Esophagus (tissue), 2 donors: ENCODE measurements around the gene C2orf15. TPM values are rescaled to one million over a fixed set of nuclear protein-coding genes. Genes with fewer than 3 reads are reported as not detected.
"Not testable (repeated sequence)": the region's sequence is repeated elsewhere in the genome, so short reads cannot be mapped to it uniquely, and the experiment has no call there.

ENCODE experiments used
- H3K27ac ChIP-seq, 2 donors: one replicate each; pipeline ENCODE4 v1.5.1; 2013; ENCODE audit warnings: low read depth in 2 of 2, mild to moderate bottlenecking in 2 of 2, inconsistent platforms in 1 of 2, low read length in 1 of 2, moderate library complexity in 1 of 2
- H3K27me3 ChIP-seq, 2 donors: one replicate each; pipeline ENCODE4 v1.6.1; 2013; ENCODE audit warnings: low read length in 2 of 2, control low read depth in 1 of 2, mild to moderate bottlenecking in 1 of 2; ENCODE audit not compliant: insufficient read depth in 2 of 2, control insufficient read depth in 1 of 2
- H3K36me3 ChIP-seq, 2 donors: one replicate each; pipeline ENCODE4 v1.6.1; 2013; ENCODE audit warnings: low read length in 1 of 2; ENCODE audit not compliant: control insufficient read depth in 2 of 2, insufficient read depth in 2 of 2
- H3K4me1 ChIP-seq, 2 donors: one replicate each; pipeline ENCODE4 v1.6.1; 2013; ENCODE audit warnings: low read length in 1 of 2; ENCODE audit not compliant: control insufficient read depth in 2 of 2, insufficient read depth in 2 of 2
- H3K4me3 ChIP-seq, 2 donors: one replicate each; pipeline ENCODE4 v1.5.1; 2013; ENCODE audit warnings: low read length in 2 of 2, mild to moderate bottlenecking in 2 of 2, low read depth in 1 of 2, moderate library complexity in 1 of 2
- H3K9me3 ChIP-seq, 2 donors: one replicate each; pipeline ENCODE4 v1.6.1; 2013; ENCODE audit warnings: mild to moderate bottlenecking in 2 of 2, low read depth in 1 of 2, low read length in 1 of 2, moderate library complexity in 1 of 2; ENCODE audit not compliant: control insufficient read depth in 2 of 2, insufficient read depth in 1 of 2
- WGBS, 2 donors: extraction: QIAGEN DNeasy Blood & Tissue Kit; methylation state at CpG; one replicate each; pipeline ENCODE4 v1.1.7; 2013; 5-methylcytosine and 5-hydroxymethylcytosine counted together
- polyA plus RNA-seq, 2 donors: library from polyadenylated mRNA; stranded (reverse); fragments of 200-250 nt; gene quantifications; one replicate each; pipeline ENCODE4 v1.2.3, GENCODE V29; 2013
- donor health status: healthy with polysubstance abuse.
- donor health status: Bipolar disorder and iron deficiency.

The C2orf15 gene
- polyA plus RNA-seq, 2 donors = 0.63 to 1.1 TPM

- Histone ChIP-seq H3K27me3 (no peaks in the 10 kb centered on the region), H3K27ac (no peak overlapping the region), H3K9me3 (no peaks in the 10 kb centered on the region), H3K36me3 (peaks cover 0 to 2% of the 10 kb centered on the region in 2 donors), H3K4me1 (no peaks in the 10 kb centered on the region), H3K4me3 (no peak overlapping the region)
Measured at GRCh38 chr2:99187011-99187410, 45.5 kb downstream of the C2orf15 start.

- WGBS, 2 donors = 96% methylated on average over 3 of the region's 3 CpGs
- Histone ChIP-seq H3K27ac (no peak overlapping the region), H3K4me1 (no peaks in the 10 kb centered on the region), H3K9me3 (no peaks in the 10 kb centered on the region), H3K36me3 (peaks cover 0 to 2% of the 10 kb centered on the region in 2 donors), H3K4me3 (no peak overlapping the region), H3K27me3 (no peaks in the 10 kb centered on the region)
Measured at GRCh38 chr2:99188357-99188756, 46.9 kb downstream of the C2orf15 start.

DNA sequence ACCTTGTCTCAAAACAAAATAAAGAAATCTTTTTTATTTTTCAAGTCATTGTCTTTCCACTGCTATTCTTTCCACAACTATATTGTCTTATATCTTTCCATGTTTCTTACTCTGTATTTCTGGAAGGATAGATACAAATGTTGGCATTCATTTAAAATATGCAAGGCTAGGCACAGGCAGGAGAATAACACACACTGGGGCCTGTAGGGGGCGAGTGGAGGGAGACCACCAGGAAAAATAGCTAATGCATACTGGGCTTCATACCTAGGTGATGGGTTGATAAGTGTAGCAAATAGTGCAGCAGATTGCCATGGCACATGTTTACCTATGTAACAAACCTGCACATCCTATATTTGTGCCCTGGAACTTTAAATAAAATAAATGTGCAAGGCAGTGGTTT, 49.0 kb downstream of the C2orf15 start:
- H3K36me3 ChIP-seq = peaks cover 0 to 2% of the 10 kb centered on the region in 2 donors
- 79 to 97% methylated on average over 1 of the region's 1 CpG for WGBS, 2 donors
- H3K4me1 ChIP-seq = no peaks in the 10 kb centered on the region
- H3K4me3 ChIP-seq = no peak overlapping the region
- H3K27me3 ChIP-seq = no peaks in the 10 kb centered on the region
- no peak overlapping the region for H3K27ac ChIP-seq
- H3K9me3 ChIP-seq = no peaks in the 10 kb centered on the region

- WGBS, 2 donors = 96 to 99% methylated on average over 4 of the region's 4 CpGs
- H3K9me3 ChIP-seq, H3K36me3 ChIP-seq, H3K27ac ChIP-seq, H3K27me3 ChIP-seq, H3K4me3 ChIP-seq, H3K4me1 ChIP-seq: not testable (repeated sequence)
Measured at GRCh38 chr2:99192364-99192763, 50.9 kb downstream of the C2orf15 start.

DNA sequence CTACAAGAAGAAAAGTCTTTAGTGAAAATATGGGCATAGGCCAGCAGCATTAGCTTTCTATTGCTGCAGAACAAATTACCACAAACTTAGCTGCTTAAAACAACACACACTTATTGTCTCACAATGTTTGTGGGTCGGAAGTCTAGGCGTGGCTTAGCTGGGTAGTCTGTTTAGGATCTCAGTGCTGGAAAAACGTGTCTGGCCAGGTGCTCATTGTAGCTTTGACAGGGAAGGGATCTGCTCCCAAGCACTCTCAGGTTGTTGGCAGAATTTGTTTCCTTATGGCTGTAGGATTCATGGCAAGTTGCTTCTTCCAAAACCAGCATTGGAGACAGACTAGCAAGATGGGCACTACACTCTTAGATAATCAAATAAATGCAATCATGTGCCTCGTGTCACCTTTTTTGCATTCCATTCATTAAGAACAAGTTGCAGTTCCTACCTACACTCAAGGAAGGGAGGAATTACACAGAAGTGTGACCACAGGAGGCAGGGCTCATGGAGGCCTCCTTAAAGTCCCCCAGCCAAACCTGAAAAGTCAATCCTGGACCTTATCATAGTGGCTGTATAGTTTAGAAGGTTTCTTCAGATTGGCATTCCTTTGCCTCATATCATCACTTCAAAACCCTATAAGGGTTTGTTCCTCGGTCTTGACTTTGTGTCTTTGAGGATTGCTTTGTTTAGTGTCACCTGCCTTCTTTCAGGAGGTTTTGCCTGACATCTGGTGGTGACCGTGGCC, 56.8 kb downstream of the C2orf15 start:
- Histone ChIP-seq H3K4me1 (no peaks in the 10 kb centered on the region), H3K36me3 (peaks cover 0 to 4% of the 10 kb centered on the region in 2 donors), H3K27me3 (no peaks in the 10 kb centered on the region), H3K9me3 (no peaks in the 10 kb centered on the region), H3K27ac (peak overlapping the region; percentile 66 to 80), H3K4me3 (no peak overlapping the region)
- WGBS, 2 donors = 68 to 74% methylated on average over 6 of the region's 6 CpGs

GRCh38 chr2:99200076-99200800, 58.7 kb downstream of the C2orf15 start:
- Histone ChIP-seq H3K27ac (no peak overlapping the region), H3K36me3 (peaks cover 0 to 4% of the 10 kb centered on the region in 2 donors), H3K9me3 (no peaks in the 10 kb centered on the region), H3K27me3 (no peaks in the 10 kb centered on the region), H3K4me3 (no peak overlapping the region), H3K4me1 (no peaks in the 10 kb centered on the region)
- WGBS, 2 donors = 84 to 87% methylated on average over 7 of the region's 7 CpGs

Other genes with a start within 250 kb of the C2orf15 start
- 10 to 100 TPM in 1 of 2 donors, 1 to 10 TPM in 1; 9.1 to 15.8 TPM for gene CRACDL, start 205.5 kb upstream of the C2orf15 start, polyA plus RNA-seq
- gene TSGA10, start 13.2 kb downstream of the C2orf15 start, polyA plus RNA-seq = 1 to 10 TPM; 1.7 to 3.2 TPM
- gene LIPT1, start 13.3 kb downstream of the C2orf15 start, polyA plus RNA-seq = 1 to 10 TPM; 4.6 to 7.0 TPM
- 10 to 100 TPM; 25.0 to 40.0 TPM for gene MITD1, start 39.4 kb downstream of the C2orf15 start, polyA plus RNA-seq
- 10 to 100 TPM; 20.4 to 21.8 TPM for gene MRPL30, start 39.5 kb downstream of the C2orf15 start, polyA plus RNA-seq
- gene LYG2, start 114.0 kb downstream of the C2orf15 start, polyA plus RNA-seq = not detected
- 1 to 10 TPM in 1 of 2 donors, under 1 TPM in 1; 0.34 to 3.1 TPM for gene LYG1, start 159.5 kb downstream of the C2orf15 start, polyA plus RNA-seq
- gene TXNDC9, start 194.6 kb downstream of the C2orf15 start, polyA plus RNA-seq = 10 to 100 TPM; 14.0 to 26.2 TPM
- 10 to 100 TPM; 25.9 to 27.2 TPM for gene EIF5B, start 195.7 kb downstream of the C2orf15 start, polyA plus RNA-seq